ENCODE data around the gene STAT2. TPM values are rescaled to one million over a fixed set of nuclear protein-coding genes. Genes with fewer than 3 reads are reported as not detected.

The STAT2 gene
- total and polyA plus RNA-seq, 10 of the 15 experiments (the other 5 are each of a cell fraction or from before 2014, with no cell fraction given) = 16.9 to 106 (median 77.9) TPM

GRCh38 chr12:56336361-56337167 is 23.3 kb downstream of the STAT2 start:
- 0 out of 3 replicates have a peak, but pooled peaks have one; percentile 2 for ATAC-seq
- peak; percentile 35 for DNase-seq (ENCODE audit: low read depth, low spot score)
- in situ Hi-C loops (cut with MboI) (no loop called here), intact Hi-C loops (cut with micrococcal nuclease; ENCODE audit: unreplicated experiment) (no loop called here)
- Histone ChIP-seq H4K20me1 (ENCODE audit: control insufficient read depth, insufficient read depth) (no peaks in the 10 kb centered on the region), H3K36me3 (ENCODE audit: control insufficient read depth in 2 of 2, insufficient read depth in 2 of 2, low read length in 1 of 2) (peaks cover 0 to 4% of the 10 kb centered on the region in 2 experiments; a peak in 2 of 4 replicates), H3K4me3 (no peak overlapping the region), H3K27ac (ENCODE audit: control insufficient read depth, insufficient read depth) (peak overlapping the region; percentile 72), H2AFZ (ENCODE audit: control insufficient read depth, low read depth, low read length) (peak overlapping the region; percentile 72), H3K79me2 (ENCODE audit: control insufficient read depth, insufficient read depth, low read length) (peaks cover 14% of the 10 kb centered on the region), H3K9me3 (replicated peaks; ENCODE audit: control insufficient read depth, insufficient read depth, low read length) (no peaks in the 10 kb centered on the region), H3K9ac (ENCODE audit: control insufficient read depth, insufficient read depth, low read length) (no peak overlapping the region), H3K4me2 (ENCODE audit: control insufficient read depth, insufficient read depth) (peak overlapping the region; percentile 61; the same call in 1 of the 2 replicates), H3K4me1 (ENCODE audit: control insufficient read depth, insufficient read depth, low read length) (peaks cover 30% of the 10 kb centered on the region), H3K27me3 (replicated peaks in 1 of 2; ENCODE audit: control insufficient read depth in 2 of 2, insufficient read depth in 2 of 2, low read length in 1 of 2) (no peaks in the 10 kb centered on the region)
- ChIA-PET RAD21 (ENCODE audit: unreplicated experiment) (interaction anchor here (0.7 to 4.6 kb wide), 3 partner anchors 23 to 691 kb away, joined by 3 to 47 read pairs (median 3); partner anchors contain the start of gene STAT2), POLR2A (interaction anchor here (0.5 to 11.4 kb wide), 15 partner anchors 10 to 1837 kb away, joined by 3 to 140 read pairs (median 4); partner anchors contain the start of genes APOF, CNPY2, PA2G4 and STAT2), CTCF (interaction anchor here (0.6 to 3.6 kb wide), 5 partner anchors 8 to 132 kb away, joined by 3 to 21 read pairs (median 3); partner anchors contain the start of genes APOF, SPRYD4 and STAT2), SMC1A (ENCODE audit: uncharacterized antibody, unreplicated experiment) (interaction anchor here (0.9 to 2.7 kb wide), 5 partner anchors 9 to 127 kb away, joined by 4 to 22 read pairs (median 5); partner anchors contain the start of genes STAT2 and TIMELESS)
- no TSS peak for BruUV-seq (replicated peaks)
- peak; percentile 71 for FAIRE-seq
- 61% methylated on average over 9 of the region's 9 CpGs for WGBS (ENCODE audit: insufficient coverage, insufficient replicate concordance, low lambda C conversion rate, missing lambda C conversion rate)
- TF ChIP-seq IKZF2 (IDR thresholded peaks at IDR 0.05) = peak; percentile 70 to 74; a peak in 3 of 4 replicates
- TF ChIP-seq NR2C1 (IDR thresholded peaks at IDR 0.05) = peak; percentile 15; the same call in 1 of the 2 replicates
- TF ChIP-seq MYB (IDR thresholded peaks at IDR 0.05; ENCODE audit: borderline replicate concordance, low read depth, low read length) = peak; percentile 67
- no peak for TF ChIP-seq MYC (IDR thresholded peaks at IDR 0.05; ENCODE audit: insufficient read depth, insufficient read length, insufficient replicate concordance, low read length, severe bottlenecking)
- peak; percentile 46 for TF ChIP-seq POLR2A (IDR thresholded peaks at IDR 0.05; ENCODE audit: low read depth, low read length)
- TF ChIP-seq ETV6 (conservative IDR thresholded peaks at IDR 0.05 in 1 of 2, IDR thresholded peaks at IDR 0.05 in 1 of 2; ENCODE audit: borderline replicate concordance in 1 of 2, low read depth in 1 of 2) = 0 out of 4 replicates have a peak, but pooled peaks of 1 of the 2 experiments have one; percentile 20
- 0 out of 2 replicates have a peak, but pooled peaks have one; percentile 29 for TF ChIP-seq IRF4 (IDR thresholded peaks at IDR 0.05; ENCODE audit: low read depth, low read length)
- no peak for TF ChIP-seq IRF5 (IDR thresholded peaks at IDR 0.05; ENCODE audit: borderline replicate concordance)
- TF ChIP-seq, protein P1, sequence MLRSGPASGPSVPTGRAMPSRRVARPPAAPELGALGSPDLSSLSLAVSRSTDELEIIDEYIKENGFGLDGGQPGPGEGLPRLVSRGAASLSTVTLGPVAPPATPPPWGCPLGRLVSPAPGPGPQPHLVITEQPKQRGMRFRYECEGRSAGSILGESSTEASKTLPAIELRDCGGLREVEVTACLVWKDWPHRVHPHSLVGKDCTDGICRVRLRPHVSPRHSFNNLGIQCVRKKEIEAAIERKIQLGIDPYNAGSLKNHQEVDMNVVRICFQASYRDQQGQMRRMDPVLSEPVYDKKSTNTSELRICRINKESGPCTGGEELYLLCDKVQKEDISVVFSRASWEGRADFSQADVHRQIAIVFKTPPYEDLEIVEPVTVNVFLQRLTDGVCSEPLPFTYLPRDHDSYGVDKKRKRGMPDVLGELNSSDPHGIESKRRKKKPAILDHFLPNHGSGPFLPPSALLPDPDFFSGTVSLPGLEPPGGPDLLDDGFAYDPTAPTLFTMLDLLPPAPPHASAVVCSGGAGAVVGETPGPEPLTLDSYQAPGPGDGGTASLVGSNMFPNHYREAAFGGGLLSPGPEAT (IDR thresholded peaks at IDR 0.05; ENCODE audit: low read depth) = 0 out of 2 replicates have a peak, but pooled peaks have one; percentile 24
- TF ChIP-seq CREB1 (IDR thresholded peaks at IDR 0.05; ENCODE audit: low read depth) = peak; percentile 65
- TF ChIP-seq SPI1 (IDR thresholded peaks at IDR 0.05; ENCODE audit: borderline replicate concordance, insufficient read depth, low read depth, low read length) = peak; percentile 69; the same call in 1 of the 2 replicates
- 0 out of 2 replicates have a peak, but pooled peaks have one; percentile 30 for TF ChIP-seq MEF2A (IDR thresholded peaks at IDR 0.05; ENCODE audit: insufficient read depth, low read depth, low read length)
- TF ChIP-seq IKZF1 (conservative IDR thresholded peaks at IDR 0.05) = peak; percentile 76
- TF ChIP-seq EGR1 (IDR thresholded peaks at IDR 0.05; ENCODE audit: borderline replicate concordance in 1 of 2, low read depth in 2 of 2, low read length in 2 of 2) = no peak
- TF ChIP-seq CREM (IDR thresholded peaks at IDR 0.05; ENCODE audit: low read depth) = 0 out of 2 replicates have a peak, but pooled peaks have one; percentile 39
- TF ChIP-seq MLLT1 (IDR thresholded peaks at IDR 0.05) = no peak
- peak; percentile 86 for TF ChIP-seq EED (IDR thresholded peaks at IDR 0.05; ENCODE audit: low read depth)

All from GM12878 (cell line).